ENCODE data around the gene TCHHL1. TPM values are rescaled to one million over a fixed set of nuclear protein-coding genes. Genes with fewer than 3 reads are reported as not detected.
A peak's percentile ranks its signal among the peaks of the same experiment; 100 is the strongest.

Gene TCHHL1
- total and polyA plus RNA-seq, 9 of the 15 experiments (the other 6 are each of a cell fraction or from before 2014, with no cell fraction given), result not detected

DNA sequence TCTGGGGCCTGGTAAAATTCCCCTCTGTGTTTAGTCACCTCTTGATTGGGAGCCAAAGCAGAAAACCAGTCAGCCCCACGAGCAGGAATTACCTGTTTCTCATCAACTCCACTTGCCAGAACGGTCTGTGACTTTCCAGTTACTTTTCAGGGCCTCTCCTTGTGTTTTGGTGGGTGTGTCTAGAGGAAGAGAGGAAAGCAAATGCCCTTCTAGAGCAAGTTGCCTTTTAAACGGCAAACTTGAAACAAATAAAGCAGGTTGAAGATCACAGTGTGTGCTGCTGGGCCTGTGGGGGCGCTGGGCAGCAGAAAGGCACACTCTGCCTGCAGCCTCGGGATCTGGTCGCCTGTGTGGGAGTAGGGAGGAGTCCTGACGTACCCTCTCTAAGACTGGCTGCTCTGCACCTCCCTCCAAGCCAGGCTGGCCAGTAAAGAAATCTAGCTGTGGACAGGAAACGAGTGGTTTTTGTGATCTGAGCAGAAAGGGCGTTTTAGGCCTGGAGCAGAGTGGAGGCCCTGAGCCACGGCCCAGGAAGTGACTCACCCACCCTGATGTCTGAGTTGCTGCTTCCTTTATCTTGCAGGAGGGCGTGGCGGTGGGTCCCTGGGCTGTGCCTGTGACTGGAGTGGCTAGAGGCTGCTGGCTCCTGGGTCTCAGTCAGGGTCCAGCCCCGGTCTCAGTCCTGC, 41.0 kb downstream of the TCHHL1 start:
- H3K9ac ChIP-seq (ENCODE audit: insufficient read depth in 1 of 2, low read depth in 2 of 2, low read length in 2 of 2), result peak overlapping the region; percentile 90 to 91
- H3K4me2 ChIP-seq (ENCODE audit: insufficient read depth, low read length), result peak overlapping the region; percentile 91
- no peaks in the 10 kb centered on the region for H3K9me3 ChIP-seq (replicated peaks; ENCODE audit: control insufficient read depth, insufficient read depth, low read depth, low read length)
- BruUV-seq (replicated peaks), result no TSS peak
- FAIRE-seq (peak; percentile 99), ATAC-seq (peak; percentile 96), DNase-seq (ENCODE audit: extremely low read depth in 1 of 4, low spot score in 3 of 4) (peak; percentile 85 to 97 (median 88))
- WGBS (ENCODE audit: insufficient coverage, low coverage, missing lambda C conversion rate), result 0% methylated on average over 12 of the region's 13 CpGs
- H3K4me3 ChIP-seq, result peak overlapping the region; percentile 32
- H3K27me3 ChIP-seq (ENCODE audit: control insufficient read depth in 2 of 2, insufficient read depth in 2 of 2, low read length in 2 of 2), result peaks cover 0 to 3% of the 10 kb centered on the region in 2 experiments; a peak in 1 of 5 replicates
- H3K9me1 ChIP-seq (ENCODE audit: control insufficient read depth, insufficient read depth, low read length), result no peaks in the 10 kb centered on the region
- intact Hi-C loops (cut with micrococcal nuclease) (loop anchor here (1.0 kb wide), 1 partner anchor 10 kb away; no protein-coding TSS in a partner anchor), in situ Hi-C loops (cut with MboI) (no loop called here)
- ChIA-PET POLR2A (interaction anchor here (0.8 to 5.6 kb wide), 4 partner anchors 12 to 72 kb away, joined by 3 to 37 read pairs (median 4); partner anchors contain the start of gene S100A11), CTCF (ENCODE audit: low intra/inter-chr PET ratio) (no interaction called here)
- no peaks in the 10 kb centered on the region for H3K79me2 ChIP-seq (ENCODE audit: control insufficient read depth, insufficient read depth, low read length)
- peak overlapping the region; percentile 92 for H2AFZ ChIP-seq (ENCODE audit: low read depth, low read length)
- peak overlapping the region; percentile 97 for H3K27ac ChIP-seq (ENCODE audit: extremely low read depth, low read depth, low read length)
- H3K36me3 ChIP-seq (ENCODE audit: control insufficient read depth, insufficient read depth, low read length), result no peaks in the 10 kb centered on the region
- peaks cover 14 to 19% of the 10 kb centered on the region in 2 experiments for H3K4me1 ChIP-seq (replicated peaks in 1 of 2; ENCODE audit: control insufficient read depth in 2 of 2, insufficient read depth in 2 of 2, low read length in 2 of 2)
- 0 out of 2 replicates have a peak, but pooled peaks cover 2% of the 10 kb centered on the region for H4K20me1 ChIP-seq (replicated peaks; ENCODE audit: control insufficient read depth, insufficient read depth, low read length)
- TF ChIP-seq ZNF146 (CRISPR knock-in tag; IDR thresholded peaks at IDR 0.05; ENCODE audit: unreplicated experiment), result no peak
- no peak for TF ChIP-seq ARID4B (CRISPR knock-in tag; IDR thresholded peaks at IDR 0.05)
- TF ChIP-seq ZNF780A (CRISPR knock-in tag; IDR thresholded peaks at IDR 0.05), result no peak
- TF ChIP-seq ZNF274 (IDR thresholded peaks at IDR 0.05; ENCODE audit: borderline replicate concordance, low read depth, low read length), result no peak
- no peak for TF ChIP-seq PCBP1 (IDR thresholded peaks at IDR 0.05; ENCODE audit: low read depth, low read length, poor library complexity, severe bottlenecking)
- peak; percentile 72; the same call in 1 of the 2 replicates for TF ChIP-seq TOE1 (IDR thresholded peaks at IDR 0.05; ENCODE audit: borderline replicate concordance)
- no peak for TF ChIP-seq TOE1 (CRISPR knock-in tag; IDR thresholded peaks at IDR 0.05; ENCODE audit: borderline replicate concordance, low read depth)
- TF ChIP-seq RAD21 (CRISPR knock-in tag; conservative IDR thresholded peaks at IDR 0.05 in 1 of 2, IDR thresholded peaks at IDR 0.05 in 1 of 2), result peak in 1 of 2 experiments; percentile 7; a peak in 1 of 4 replicates
- no peak for TF ChIP-seq ZNF165 (CRISPR knock-in tag; IDR thresholded peaks at IDR 0.05; ENCODE audit: borderline replicate concordance)
- TF ChIP-seq, protein P1, sequence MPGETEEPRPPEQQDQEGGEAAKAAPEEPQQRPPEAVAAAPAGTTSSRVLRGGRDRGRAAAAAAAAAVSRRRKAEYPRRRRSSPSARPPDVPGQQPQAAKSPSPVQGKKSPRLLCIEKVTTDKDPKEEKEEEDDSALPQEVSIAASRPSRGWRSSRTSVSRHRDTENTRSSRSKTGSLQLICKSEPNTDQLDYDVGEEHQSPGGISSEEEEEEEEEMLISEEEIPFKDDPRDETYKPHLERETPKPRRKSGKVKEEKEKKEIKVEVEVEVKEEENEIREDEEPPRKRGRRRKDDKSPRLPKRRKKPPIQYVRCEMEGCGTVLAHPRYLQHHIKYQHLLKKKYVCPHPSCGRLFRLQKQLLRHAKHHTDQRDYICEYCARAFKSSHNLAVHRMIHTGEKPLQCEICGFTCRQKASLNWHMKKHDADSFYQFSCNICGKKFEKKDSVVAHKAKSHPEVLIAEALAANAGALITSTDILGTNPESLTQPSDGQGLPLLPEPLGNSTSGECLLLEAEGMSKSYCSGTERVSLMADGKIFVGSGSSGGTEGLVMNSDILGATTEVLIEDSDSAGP (CRISPR knock-in tag; IDR thresholded peaks at IDR 0.05), result no peak
- peak; percentile 90 for TF ChIP-seq XRCC5 (IDR thresholded peaks at IDR 0.05; ENCODE audit: low read depth, low read length)
- 0 out of 2 replicates have a peak, but pooled peaks have one; percentile 40 for TF ChIP-seq HCFC1 (IDR thresholded peaks at IDR 0.05; ENCODE audit: low read depth, low read length)
- TF ChIP-seq TEAD4 (IDR thresholded peaks at IDR 0.05; ENCODE audit: low read length), result peak; percentile 19
- no peak for TF ChIP-seq TEAD4 (CRISPR knock-in tag; IDR thresholded peaks at IDR 0.05; ENCODE audit: borderline replicate concordance)
- peak; percentile 95 for TF ChIP-seq JUN (IDR thresholded peaks at IDR 0.05; ENCODE audit: borderline replicate concordance, low read depth, low read length)
- TF ChIP-seq JUN (CRISPR knock-in tag; IDR thresholded peaks at IDR 0.05; ENCODE audit: borderline replicate concordance), result peak; percentile 89; the same call in 1 of the 2 replicates
